PC-3 (cell line): ENCODE data around the gene VWCE. TPM values are rescaled to one million over a fixed set of nuclear protein-coding genes. Genes with fewer than 3 reads are reported as not detected.

Experiments used
- ATAC-seq: fragments of 200-7000 bp; cut with Tn5 transposase; 2 replicates; pipeline ENCODE4 v1.9.1; 2020; ENCODE audit warnings: mild to moderate bottlenecking, moderate library complexity
- BruUV-seq: library from RNA; stranded (reverse); fragments of 400-500 nt; replicated peaks from 2 replicates; lab custom pipeline; 2021; lab: Mats Ljungman, UMichigan
- CTCF ChIA-PET: fragments of 300-600 bp; sonication (Branson Sonifier 250); formaldehyde crosslinking; loops from one replicate; lab custom pipeline; 2022; ENCODE audit warnings: antibody characterized with exemption; lab: Charles Lee
- POLR2A ChIA-PET: fragments of 300-600 bp; sonication (Branson Sonifier 250); formaldehyde crosslinking; loops from one replicate; lab custom pipeline; 2022; ENCODE audit warnings: antibody characterized with exemption; ENCODE audit not compliant: unreplicated experiment; lab: Charles Lee
- DNase-seq: peaks from one replicate; pipeline ENCODE4 v3.0.0-alpha.2; 2015
- H2AFZ ChIP-seq: fragments of 300-600 bp; sonication (generic); 2 replicates; pipeline ENCODE4 v1.6.0; 2016; ENCODE audit warnings: antibody characterized with exemption, low read length
- H3F3A ChIP-seq: fragments of 300-600 bp; sonication (generic); one replicate; pipeline ENCODE4 v1.6.0; 2017; ENCODE audit warnings: antibody characterized with exemption, low read length, control low read depth, mild to moderate bottlenecking; ENCODE audit not compliant: unreplicated experiment
- H3K27ac ChIP-seq: fragments of 300-600 bp; sonication (generic); 2 replicates; pipeline ENCODE4 v1.5.1; 2016; ENCODE audit warnings: mild to moderate bottlenecking, low read length
- H3K27me3 ChIP-seq: fragments of 300-600 bp; sonication (generic); 2 replicates; pipeline ENCODE4 v1.6.1; 2016; ENCODE audit warnings: low read length, mixed read lengths
- H3K36me3 ChIP-seq: fragments of 300-600 bp; sonication (generic); 2 replicates; pipeline ENCODE4 v1.6.1; 2016; ENCODE audit warnings: low read depth, mixed run types, low read length, mixed read lengths
- H3K4me1 ChIP-seq: fragments of 300-600 bp; sonication (generic); 2 replicates; pipeline ENCODE4 v1.5.1; 2016; ENCODE audit warnings: low read length; ENCODE audit not compliant: insufficient read depth
- H3K4me2 ChIP-seq: fragments of 300-600 bp; sonication (generic); 2 replicates; pipeline ENCODE4 v1.6.0; 2016; ENCODE audit warnings: low read length
- H3K4me3 ChIP-seq: fragments of 300-600 bp; sonication (generic); 2 replicates; pipeline ENCODE4 v1.5.1; 2016; ENCODE audit warnings: mild to moderate bottlenecking, low read length, mixed read lengths
- H3K79me2 ChIP-seq: fragments of 300-600 bp; sonication (generic); 2 replicates; pipeline ENCODE4 v1.6.1; 2017; ENCODE audit warnings: low read length, mixed read lengths
- H3K9ac ChIP-seq: fragments of 300-600 bp; sonication (generic); 2 replicates; pipeline ENCODE4 v1.6.0; 2016; ENCODE audit warnings: mild to moderate bottlenecking, low read length
- H3K9me2 ChIP-seq: fragments of 300-600 bp; sonication (generic); replicated peaks from 2 replicates; pipeline ENCODE4 v1.6.1; 2016; ENCODE audit warnings: mixed run types, low read length, mixed read lengths
- H3K9me3 ChIP-seq: fragments of 300-600 bp; sonication (generic); 2 replicates; pipeline ENCODE4 v1.6.1; 2016; ENCODE audit warnings: low read length, mixed read lengths
- H4K20me1 ChIP-seq: fragments of 300-600 bp; sonication (generic); 2 replicates; pipeline ENCODE4 v1.6.1; 2016; ENCODE audit warnings: low read length, mixed read lengths
- CTCF ChIP-seq: fragments of 300-600 bp; sonication (generic); conservative IDR thresholded peaks from 2 replicates; pipeline ENCODE4 v1.5.1; 2017; ENCODE audit warnings: antibody characterized with exemption, low read depth, mild to moderate bottlenecking, low read length
- EZH2 ChIP-seq: fragments of 300-600 bp; sonication (generic); IDR thresholded peaks from one replicate; pipeline ENCODE4 v1.6.1; 2017; ENCODE audit warnings: antibody characterized with exemption, mild to moderate bottlenecking, low read length; ENCODE audit not compliant: unreplicated experiment
- EZH2phosphoT487 ChIP-seq: fragments of 300-600 bp; sonication (generic); IDR thresholded peaks from 2 replicates; pipeline ENCODE4 v1.6.1; 2018; ENCODE audit warnings: mild to moderate bottlenecking, antibody characterized with exemption, low read length, borderline replicate concordance
- intact Hi-C: fragments of 100-400 bp; cut with micrococcal nuclease; formaldehyde crosslinking; loops from 2 replicates; pipeline ENCODE4 v1.9.0; 2023
- total RNA-seq: library from RNA; depleted of rRNA; stranded (reverse); fragments of >200 nt; gene quantifications from 2 replicates; pipeline ENCODE4 v1.2.3, GENCODE V29; 2014

Gene VWCE
- total RNA-seq, 1 experiment from 2014 or later = 0.15 TPM

- CTCF ChIA-PET = no interaction called here
Observed at GRCh38 chr11:61266602-61267001, 28.5 kb downstream of the VWCE start.

GRCh38 chr11:61265357-61265756 lies 29.8 kb downstream of the VWCE start:
- no peaks in the 10 kb centered on the region for H3K27me3 ChIP-seq
- H3K9ac ChIP-seq = no peak overlapping the region
- H3K27ac ChIP-seq = no peak overlapping the region
- DNase-seq = no peak
- no peaks in the 10 kb centered on the region for H3F3A ChIP-seq
- no peaks in the 10 kb centered on the region for H3K9me3 ChIP-seq
- POLR2A ChIA-PET = no interaction called here
- no peaks in the 10 kb centered on the region for H4K20me1 ChIP-seq
- no TSS peak for BruUV-seq
- ATAC-seq = no peak
- no peaks in the 10 kb centered on the region for H3K79me2 ChIP-seq
- H3K9me2 ChIP-seq = no peaks in the 10 kb centered on the region
- H3K4me1 ChIP-seq = peaks cover 6% of the 10 kb centered on the region; the same call in 1 of the 2 replicates
- no peak overlapping the region for H3K4me3 ChIP-seq
- CTCF ChIA-PET = no interaction called here
- H3K4me2 ChIP-seq = no peak overlapping the region
- H3K36me3 ChIP-seq = no peaks in the 10 kb centered on the region
- TF ChIP-seq CTCF (no peak), EZH2 (no peak), EZH2phosphoT487 (no peak)
- intact Hi-C loops = no loop called here
- no peak overlapping the region for H2AFZ ChIP-seq

More at GRCh38 chr11:61266602-61267001, 28.5 kb downstream of the VWCE start:
- Histone ChIP-seq H3K36me3 (no peaks in the 10 kb centered on the region), H2AFZ (no peak overlapping the region), H3K79me2 (no peaks in the 10 kb centered on the region), H3K27ac (no peak overlapping the region), H3F3A (no peaks in the 10 kb centered on the region), H3K4me2 (no peak overlapping the region), H3K9me3 (no peaks in the 10 kb centered on the region), H3K4me1 (peaks cover 10% of the 10 kb centered on the region; the same call in 1 of the 2 replicates), H3K27me3 (no peaks in the 10 kb centered on the region), H4K20me1 (no peaks in the 10 kb centered on the region), H3K4me3 (no peak overlapping the region), H3K9ac (no peak overlapping the region), H3K9me2 (no peaks in the 10 kb centered on the region)
- no TSS peak for BruUV-seq
- TF ChIP-seq EZH2 (no peak), EZH2phosphoT487 (no peak), CTCF (no peak)
- POLR2A ChIA-PET = interaction anchor here (0.7 kb wide), 1 partner anchor 10 kb away, joined by 3 read pairs; no protein-coding TSS in a partner anchor
- DNase-seq = peak; percentile 31
- peak; percentile 59 for ATAC-seq
- intact Hi-C loops = no loop called here

- intact Hi-C loops = no loop called here
- no TSS peak for BruUV-seq
- Histone ChIP-seq H3K27ac (no peak overlapping the region), H3K79me2 (no peaks in the 10 kb centered on the region), H3K36me3 (no peaks in the 10 kb centered on the region), H4K20me1 (no peaks in the 10 kb centered on the region), H3K9me2 (no peaks in the 10 kb centered on the region), H3F3A (no peaks in the 10 kb centered on the region), H3K9me3 (no peaks in the 10 kb centered on the region), H3K4me1 (peaks cover 4% of the 10 kb centered on the region; the same call in 1 of the 2 replicates), H3K4me2 (no peak overlapping the region), H3K4me3 (no peak overlapping the region), H3K27me3 (no peaks in the 10 kb centered on the region), H3K9ac (no peak overlapping the region), H2AFZ (no peak overlapping the region)
- POLR2A ChIA-PET = no interaction called here
- no peak for ATAC-seq
- TF ChIP-seq EZH2phosphoT487 (no peak), CTCF (no peak), EZH2 (no peak)
- no peak for DNase-seq
- CTCF ChIA-PET = no interaction called here
Observed at GRCh38 chr11:61264795-61265194, 30.3 kb downstream of the VWCE start.
